Measurements from ENCODE around the gene ZNF76. TPM values are rescaled to one million over a fixed set of nuclear protein-coding genes. Genes with fewer than 3 reads are reported as not detected.

Gene ZNF76
- total and polyA plus RNA-seq, 9 of the 15 experiments (the other 6 are each of a cell fraction or from before 2014, with no cell fraction given), result 1.2 to 17.8 (median 10.7) TPM

- Histone ChIP-seq H3K9me1 (ENCODE audit: control insufficient read depth, insufficient read depth, low read length) (no peaks in the 10 kb centered on the region), H3K4me2 (ENCODE audit: insufficient read depth, low read length) (no peak overlapping the region), H3K79me2 (ENCODE audit: control insufficient read depth, insufficient read depth, low read length) (no peaks in the 10 kb centered on the region), H3K9me3 (replicated peaks; ENCODE audit: control insufficient read depth, insufficient read depth, low read depth, low read length) (no peaks in the 10 kb centered on the region), H2AFZ (ENCODE audit: low read depth, low read length) (no peak overlapping the region), H3K27ac (ENCODE audit: extremely low read depth, low read depth, low read length) (no peak overlapping the region), H3K4me1 (replicated peaks in 1 of 2; ENCODE audit: control insufficient read depth in 2 of 2, insufficient read depth in 2 of 2, low read length in 2 of 2) (peaks cover 4 to 22% of the 10 kb centered on the region in 2 experiments; a peak in 4 of 5 replicates), H4K20me1 (replicated peaks; ENCODE audit: control insufficient read depth, insufficient read depth, low read length) (peaks cover 12% of the 10 kb centered on the region; the same call in 1 of the 2 replicates), H3K27me3 (ENCODE audit: control insufficient read depth in 2 of 2, insufficient read depth in 2 of 2, low read length in 2 of 2) (peaks cover 44 to 64% of the 10 kb centered on the region in 2 experiments), H3K4me3 (no peak overlapping the region), H3K36me3 (ENCODE audit: control insufficient read depth, insufficient read depth, low read length) (no peaks in the 10 kb centered on the region), H3K9ac (ENCODE audit: insufficient read depth in 1 of 2, low read depth in 2 of 2, low read length in 2 of 2) (no peak overlapping the region)
- ChIA-PET POLR2A (interaction anchor here (0.6 to 1.2 kb wide), 3 partner anchors 12 to 931 kb away, joined by 3 to 4 read pairs (median 3); no protein-coding TSS in a partner anchor), CTCF (ENCODE audit: low intra/inter-chr PET ratio) (no interaction called here)
- no TSS peak for BruUV-seq (replicated peaks)
- 4% methylated on average over 4 of the region's 4 CpGs for WGBS (ENCODE audit: insufficient coverage, low coverage, missing lambda C conversion rate)
- intact Hi-C loops (cut with micrococcal nuclease), result no loop called here
- in situ Hi-C loops (cut with MboI), result no loop called here
- DNase-seq (ENCODE audit: extremely low read depth in 1 of 4, low spot score in 3 of 4) (no peak), FAIRE-seq (no peak), ATAC-seq (no peak)
- TF ChIP-seq SPI1 (IDR thresholded peaks at IDR 0.05; ENCODE audit: borderline replicate concordance, low read depth, low read length), result peak; percentile 74; the same call in 1 of the 2 replicates
- no peak for TF ChIP-seq ZNF717 (CRISPR knock-in tag; IDR thresholded peaks at IDR 0.05)
Observed at GRCh38 chr6:35218021-35218420, 41.5 kb upstream of the ZNF76 start.

- no peak for TF ChIP-seq GABPA (tag; conservative IDR thresholded peaks at IDR 0.05; ENCODE audit: low read depth)
- TF ChIP-seq SIRT6 (IDR thresholded peaks at IDR 0.05; ENCODE audit: low read depth, low read length), result no peak
- no peak for TF ChIP-seq CLOCK (CRISPR knock-in tag; IDR thresholded peaks at IDR 0.05; ENCODE audit: borderline replicate concordance)
- TF ChIP-seq NCOA6 (IDR thresholded peaks at IDR 0.05), result no peak
- no peak for TF ChIP-seq ZBTB5 (IDR thresholded peaks at IDR 0.05)
- TF ChIP-seq YY1 (IDR thresholded peaks at IDR 0.05; ENCODE audit: borderline replicate concordance in 1 of 3, control insufficient read depth in 1 of 3, extremely low read depth in 1 of 3, insufficient read depth in 3 of 3, insufficient read length in 1 of 3, insufficient replicate concordance in 2 of 3, low read depth in 1 of 3, low read length in 2 of 3), result no peak
- no peak for TF ChIP-seq SMARCC2 (IDR thresholded peaks at IDR 0.05; ENCODE audit: low read depth)
- no peak for TF ChIP-seq SP1 (CRISPR knock-in tag; IDR thresholded peaks at IDR 0.05)
- Histone ChIP-seq H3K9me3 (replicated peaks; ENCODE audit: control insufficient read depth, insufficient read depth, low read depth, low read length) (no peaks in the 10 kb centered on the region), H3K9me1 (ENCODE audit: control insufficient read depth, insufficient read depth, low read length) (no peaks in the 10 kb centered on the region), H2AFZ (ENCODE audit: low read depth, low read length) (no peak overlapping the region), H4K20me1 (replicated peaks; ENCODE audit: control insufficient read depth, insufficient read depth, low read length) (peaks cover 12% of the 10 kb centered on the region; the same call in 1 of the 2 replicates), H3K4me2 (ENCODE audit: insufficient read depth, low read length) (no peak overlapping the region), H3K27ac (ENCODE audit: extremely low read depth, low read depth, low read length) (no peak overlapping the region), H3K4me3 (no peak overlapping the region), H3K36me3 (ENCODE audit: control insufficient read depth, insufficient read depth, low read length) (no peaks in the 10 kb centered on the region), H3K27me3 (ENCODE audit: control insufficient read depth in 2 of 2, insufficient read depth in 2 of 2, low read length in 2 of 2) (peaks cover 44 to 60% of the 10 kb centered on the region in 2 experiments), H3K4me1 (replicated peaks in 1 of 2; ENCODE audit: control insufficient read depth in 2 of 2, insufficient read depth in 2 of 2, low read length in 2 of 2) (peaks cover 4 to 18% of the 10 kb centered on the region in 2 experiments; a peak in 4 of 5 replicates), H3K79me2 (ENCODE audit: control insufficient read depth, insufficient read depth, low read length) (no peaks in the 10 kb centered on the region), H3K9ac (ENCODE audit: insufficient read depth in 1 of 2, low read depth in 2 of 2, low read length in 2 of 2) (no peak overlapping the region)
- in situ Hi-C loops (cut with MboI), result no loop called here
- FAIRE-seq, result no peak
- 11% methylated on average over 4 of the region's 4 CpGs for whole genome bisulfite sequencing (ENCODE audit: insufficient coverage, low coverage, missing lambda C conversion rate)
- ChIA-PET CTCF (ENCODE audit: low intra/inter-chr PET ratio) (no interaction called here), POLR2A (interaction anchor here (0.6 to 1.2 kb wide), 4 partner anchors 8 to 932 kb away, joined by 3 to 4 read pairs (median 3); no protein-coding TSS in a partner anchor)
- ATAC-seq, result no peak
- no TSS peak for BruUV-seq (replicated peaks)
- DNase-seq (ENCODE audit: extremely low read depth in 1 of 4, low spot score in 3 of 4), result no peak
- intact Hi-C loops (cut with micrococcal nuclease), result no loop called here
Observed at GRCh38 chr6:35218456-35218855, 41.1 kb upstream of the ZNF76 start.

Measured in K562 (cell line).